GM23338 (cell line): Measurements from ENCODE around the gene YAP1. TPM values are rescaled to one million over a fixed set of nuclear protein-coding genes. Genes with fewer than 3 reads are reported as not detected.

ENCODE experiments used
- ATAC-seq: fragments of 200-7000 bp; cut with Tn5 transposase; 3 replicates; pipeline ENCODE4 v1.9.1; 2020
- DNase-seq: peaks from one replicate; pipeline ENCODE4 v3.0.0-alpha.2; 2015; ENCODE audit warnings: low spot score
- H2AFZ ChIP-seq: fragments of 200-600 bp; sonication (generic); 2 replicates; pipeline ENCODE4 v1.8.0; 2016; ENCODE audit warnings: antibody characterized with exemption, mild to moderate bottlenecking, moderate library complexity
- H3F3A ChIP-seq: fragments of 200-600 bp; sonication (generic); replicated peaks from 2 replicates; pipeline ENCODE4 v1.8.0; 2017; ENCODE audit warnings: antibody characterized with exemption, mixed run types, low read depth
- H3K27ac ChIP-seq: fragments of 200-600 bp; sonication (generic); 2 replicates; pipeline ENCODE4 v1.6.1; 2016; ENCODE audit warnings: low read depth
- H3K27me3 ChIP-seq: fragments of 200-600 bp; sonication (generic); 2 replicates; pipeline ENCODE4 v1.8.0; 2016; ENCODE audit warnings: mild to moderate bottlenecking, mixed run types, moderate library complexity; ENCODE audit not compliant: insufficient read depth
- H3K36me3 ChIP-seq: fragments of 200-600 bp; sonication (generic); 2 replicates; pipeline ENCODE4 v1.8.0; 2016; ENCODE audit warnings: mild to moderate bottlenecking; ENCODE audit not compliant: insufficient read depth
- H3K4me1 ChIP-seq: fragments of 200-600 bp; sonication (generic); 2 replicates; pipeline ENCODE4 v1.8.0; 2016; ENCODE audit warnings: mild to moderate bottlenecking, moderate library complexity; ENCODE audit not compliant: insufficient read depth
- H3K4me2 ChIP-seq: fragments of 200-600 bp; sonication (generic); 2 replicates; pipeline ENCODE4 v1.7.1; 2017; ENCODE audit warnings: mixed run types
- H3K4me3 ChIP-seq: fragments of 200-600 bp; sonication (generic); 2 replicates; pipeline ENCODE4 v1.6.1; 2016; ENCODE audit warnings: mixed run types
- H3K79me2 ChIP-seq: fragments of 200-600 bp; sonication (generic); replicated peaks from 2 replicates; pipeline ENCODE4 v1.8.0; 2017; ENCODE audit warnings: mild to moderate bottlenecking; ENCODE audit not compliant: insufficient read depth
- H3K9me2 ChIP-seq: fragments of 200-600 bp; sonication (generic); 2 replicates; pipeline ENCODE4 v1.8.0; 2017; ENCODE audit not compliant: insufficient read depth
- H4K20me1 ChIP-seq: fragments of 200-600 bp; sonication (generic); replicated peaks from 2 replicates; pipeline ENCODE4 v1.8.0; 2017; ENCODE audit warnings: mild to moderate bottlenecking; ENCODE audit not compliant: insufficient read depth
- H3K27ac Mint-ChIP-seq: 2 replicates; pipeline ENCODE4 v1.8.0; 2020; ENCODE audit warnings: inconsistent platforms, mild to moderate bottlenecking, moderate library complexity, mixed read lengths
- H3K27me3 Mint-ChIP-seq: 3 replicates; pipeline ENCODE4 v1.8.0; 2022; ENCODE audit warnings: low read depth, mild to moderate bottlenecking, moderate library complexity, mixed read lengths, inconsistent platforms; ENCODE audit not compliant: insufficient read depth, poor library complexity
- H3K36me3 Mint-ChIP-seq: 3 replicates; pipeline ENCODE4 v1.8.0; 2021; ENCODE audit warnings: low read depth, mild to moderate bottlenecking, inconsistent platforms, moderate library complexity, mixed read lengths
- H3K4me1 Mint-ChIP-seq: 3 replicates; pipeline ENCODE4 v1.8.0; 2020; ENCODE audit warnings: mild to moderate bottlenecking, inconsistent platforms, mixed read lengths
- H3K4me3 Mint-ChIP-seq: 3 replicates; pipeline ENCODE4 v1.8.0; 2021; ENCODE audit warnings: moderate library complexity, mild to moderate bottlenecking, inconsistent platforms, mixed read lengths
- H3K9me3 Mint-ChIP-seq: 3 replicates; pipeline ENCODE4 v1.8.0; 2020; ENCODE audit warnings: moderate library complexity, mild to moderate bottlenecking, inconsistent platforms, mixed read lengths
- CREB1 ChIP-seq: fragments of 250-450 bp; sonication (Bioruptor Pico); IDR thresholded peaks from 2 replicates; pipeline ENCODE4 v1.5.0; 2020; ENCODE audit warnings: low read depth, mild to moderate bottlenecking, moderate library complexity
- CTCF ChIP-seq, 2 experiments: fragments of 200-600 bp in 1 of 2; sonication (generic) in 1 of 2; conservative IDR thresholded peaks; 2 replicates each; pipeline versions ENCODE4 v1.5.1 to v1.6.1; 2016 to 2017; ENCODE audit warnings: antibody characterized with exemption in 2 of 2, low read depth in 2 of 2, mild to moderate bottlenecking in 2 of 2, moderate library complexity in 1 of 2
- ETS1 ChIP-seq: IDR thresholded peaks from 2 replicates; pipeline ENCODE4 v1.6.1; 2016; ENCODE audit warnings: antibody characterized with exemption
- EZH2 ChIP-seq: fragments of 200-600 bp; sonication (generic); IDR thresholded peaks from one replicate; pipeline ENCODE4 v1.8.0; 2017; ENCODE audit warnings: antibody characterized with exemption, mild to moderate bottlenecking, low read depth; ENCODE audit not compliant: unreplicated experiment
- EZH2phosphoT487 ChIP-seq: fragments of 200-600 bp; sonication (generic); IDR thresholded peaks from one replicate; pipeline ENCODE4 v1.8.1; 2018; ENCODE audit warnings: antibody characterized with exemption; ENCODE audit not compliant: unreplicated experiment
- JUNB ChIP-seq: IDR thresholded peaks from one replicate; pipeline ENCODE4 v1.6.1; 2016; ENCODE audit warnings: antibody characterized with exemption; ENCODE audit not compliant: unreplicated experiment
- NANOG ChIP-seq: IDR thresholded peaks from 2 replicates; pipeline ENCODE4 v1.6.1; 2016; ENCODE audit warnings: antibody characterized with exemption, borderline replicate concordance
- POLR2AphosphoS5 ChIP-seq: IDR thresholded peaks from 2 replicates; pipeline ENCODE4 v1.6.1; 2016; ENCODE audit warnings: antibody characterized with exemption, low read depth
- REST ChIP-seq: IDR thresholded peaks from one replicate; pipeline ENCODE4 v1.6.1; 2018; ENCODE audit warnings: antibody characterized with exemption; ENCODE audit not compliant: unreplicated experiment
- STAT1 ChIP-seq: IDR thresholded peaks from one replicate; pipeline ENCODE4 v1.6.1; 2016; ENCODE audit warnings: antibody characterized with exemption; ENCODE audit not compliant: unreplicated experiment
- ZNF114 ChIP-seq: fragments of 250-450 bp; sonication (Bioruptor Pico); IDR thresholded peaks from 2 replicates; pipeline ENCODE4 v1.5.0; 2020; ENCODE audit warnings: mild to moderate bottlenecking, moderate library complexity
- ZNF331 ChIP-seq: fragments of 250-450 bp; sonication (Bioruptor Pico); IDR thresholded peaks from 2 replicates; pipeline ENCODE4 v1.5.0; 2020; ENCODE audit warnings: low read depth, mild to moderate bottlenecking, moderate library complexity
- ZNF462 ChIP-seq: fragments of 250-450 bp; sonication (Bioruptor Pico); IDR thresholded peaks from 2 replicates; pipeline ENCODE4 v1.5.0; 2020; ENCODE audit warnings: mild to moderate bottlenecking, moderate library complexity
- polyA plus RNA-seq: library from polyadenylated mRNA; unstranded; fragments of >200 nt; fragmentation: Nextera tagmentation; extraction: Ambion mirVana; gene quantifications from 2 replicates; pipeline ENCODE4 v1.2.1, GENCODE V29; 2016
- total RNA-seq: library from RNA; depleted of rRNA; stranded (reverse); fragments of >200 nt; shearing (Covaris generic); gene quantifications from 2 replicates; pipeline ENCODE4 v1.2.3, GENCODE V29; 2014

YAP1 gene
- total and polyA plus RNA-seq, 2 experiments from 2014 or later: 17.2 to 155 TPM

GRCh38 chr11:102214623-102215022, 104.4 kb downstream of the YAP1 start:
- Histone ChIP-seq H3K79me2 (peaks cover 3% of the 10 kb centered on the region; the same call in 1 of the 2 replicates), H3K27ac (no peak overlapping the region), H3K4me1 (peaks cover 7% of the 10 kb centered on the region), H3K27me3 (no peaks in the 10 kb centered on the region), H4K20me1 (no peaks in the 10 kb centered on the region), H3K4me3 (no peak overlapping the region), H2AFZ (no peak overlapping the region), H3F3A (no peaks in the 10 kb centered on the region), H3K36me3 (peaks cover 4% of the 10 kb centered on the region; the same call in 1 of the 2 replicates), H3K4me2 (no peak overlapping the region), H3K9me2 (no peaks in the 10 kb centered on the region)
- Mint-ChIP-seq H3K4me3 (no peak overlapping the region), H3K4me1 (peaks cover 10% of the 10 kb centered on the region), H3K36me3 (peaks cover 62% of the 10 kb centered on the region), H3K9me3 (no peaks in the 10 kb centered on the region; the same call in 2 of the 3 replicates), H3K27ac (no peak overlapping the region; the same call in 1 of the 2 replicates), H3K27me3 (peaks cover 2% of the 10 kb centered on the region)
- TF ChIP-seq JUNB (no peak), ZNF114 (no peak), ZNF462 (CRISPR knock-in tag) (no peak), CTCF (conservative IDR thresholded peaks at IDR 0.05; ENCODE audit: low read depth in 2 of 2) (no peak), ETS1 (no peak), REST (no peak), CREB1 (CRISPR knock-in tag) (no peak), NANOG (no peak), STAT1 (no peak), EZH2phosphoT487 (no peak), POLR2AphosphoS5 (no peak), ZNF331 (CRISPR knock-in tag) (no peak), EZH2 (no peak)
- DNase-seq (no peak), ATAC-seq (no peak)
